Fibroblast of lung (primary cell): ENCODE measurements around the gene IL4.

Source experiments
- CTCF ChIP-seq, 2 donors: IDR thresholded peaks in 1 of 2; conservative IDR thresholded peaks in 1 of 2; 1 replicate in 1 of 2; 2 replicates in 1 of 2; pipeline ENCODE4 v1.5.1; 2011 to 2012; ENCODE audit warnings: low read length in 2 of 2, control low read depth in 1 of 2, inconsistent platforms in 1 of 2, low read depth in 1 of 2, mild to moderate bottlenecking in 1 of 2
- EZH2 ChIP-seq: IDR thresholded peaks from 2 replicates; pipeline ENCODE4 v1.5.1; 2012; ENCODE audit warnings: low read length, control low read depth, mild to moderate bottlenecking; ENCODE audit errors: missing control alignments

GRCh38 chr5:132714456-132715307 lies 40.9 kb downstream of the IL4 start:
- TF ChIP-seq CTCF (conservative IDR thresholded peaks at IDR 0.05 in 1 of 2, IDR thresholded peaks at IDR 0.05 in 1 of 2; ENCODE audit: low read depth in 1 of 2, low read length in 2 of 2) (peak in 1 of 2 donors; percentile 31), EZH2 (no peak)
